Omental fat pad (tissue), 4 donors: Measurements from ENCODE around the gene RASAL2. TPM values are rescaled to one million over a fixed set of nuclear protein-coding genes. Genes with fewer than 3 reads are reported as not detected.
"Not testable (repeated sequence)": the region's sequence is repeated elsewhere in the genome, so short reads cannot be mapped to it uniquely, and the experiment has no call there.

Experiments
- ATAC-seq: fragments of 150-250 bp; one replicate; pipeline ENCODE4 v1.9.1; 2016; ENCODE audit warnings: mild to moderate bottlenecking, moderate library complexity; ENCODE audit not compliant: low FRiP score
- DNase-seq: peaks from one replicate; pipeline ENCODE4 v3.0.0-alpha.2; 2019; ENCODE audit warnings: low spot score
- CTCF ChIP-seq, 3 donors: fragments of 450-650 bp; IDR thresholded peaks; one replicate each; pipeline ENCODE4 v1.5.1; 2016 to 2017; ENCODE audit warnings: antibody characterized with exemption in 3 of 3, mild to moderate bottlenecking in 3 of 3, moderate library complexity in 2 of 3
- total RNA-seq, 4 donors: library from RNA; depleted of rRNA; stranded (reverse); fragments of >200 nt; gene quantifications; one replicate each; pipeline ENCODE4 v1.1.0, GENCODE V29; 2016

RASAL2 gene
- total RNA-seq, 4 donors from 2014 or later, result 13.5 to 52.3 (median 30.9) TPM

DNA sequence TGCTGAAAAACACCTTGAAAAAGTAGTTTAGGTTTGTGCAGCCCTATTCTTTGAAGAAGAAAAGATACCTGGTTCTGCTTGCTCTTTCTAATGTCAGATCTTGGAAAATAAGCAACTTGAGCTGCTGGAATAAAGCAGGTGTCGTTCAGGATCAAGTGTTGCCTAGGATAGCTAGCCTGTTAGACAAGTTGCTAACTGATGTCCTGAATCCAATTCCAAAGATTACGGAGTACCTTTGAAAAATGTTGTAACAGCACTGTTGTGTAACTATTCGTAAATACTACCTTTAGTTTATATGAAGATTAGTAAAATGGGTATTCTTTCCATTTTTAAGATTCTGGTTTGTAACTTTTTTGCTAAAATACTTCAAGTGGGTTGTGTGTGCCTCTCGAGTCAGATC lies 251.3 kb downstream of the RASAL2 start:
- no peak for ATAC-seq
- DNase-seq, result no peak
- TF ChIP-seq CTCF (IDR thresholded peaks at IDR 0.05), result no peak

- ATAC-seq (no peak), DNase-seq (no peak)
- TF ChIP-seq CTCF (IDR thresholded peaks at IDR 0.05), result no peak
Measured at GRCh38 chr1:178345807-178346206, 251.9 kb downstream of the RASAL2 start.

DNA sequence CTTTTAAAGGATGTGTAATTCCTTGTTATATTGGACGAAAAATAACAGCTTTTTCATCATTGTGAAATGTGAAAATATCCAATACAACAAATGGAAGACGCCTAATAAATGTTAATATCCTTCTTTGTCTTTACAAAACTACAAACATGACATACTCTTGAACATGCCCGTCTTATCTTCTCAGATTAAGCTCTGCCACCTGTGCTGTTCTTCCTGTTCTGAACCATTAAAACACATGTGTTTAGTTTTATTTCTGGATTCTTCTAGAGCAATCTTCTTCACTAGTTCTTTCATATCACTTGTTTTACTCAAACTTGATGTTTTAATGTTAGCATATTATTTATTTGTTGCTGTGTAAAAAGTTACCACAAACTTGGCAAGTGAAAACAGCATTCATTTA lies 255.9 kb downstream of the RASAL2 start:
- ATAC-seq, result no peak
- no peak for DNase-seq
- TF ChIP-seq CTCF (IDR thresholded peaks at IDR 0.05), result no peak

DNA sequence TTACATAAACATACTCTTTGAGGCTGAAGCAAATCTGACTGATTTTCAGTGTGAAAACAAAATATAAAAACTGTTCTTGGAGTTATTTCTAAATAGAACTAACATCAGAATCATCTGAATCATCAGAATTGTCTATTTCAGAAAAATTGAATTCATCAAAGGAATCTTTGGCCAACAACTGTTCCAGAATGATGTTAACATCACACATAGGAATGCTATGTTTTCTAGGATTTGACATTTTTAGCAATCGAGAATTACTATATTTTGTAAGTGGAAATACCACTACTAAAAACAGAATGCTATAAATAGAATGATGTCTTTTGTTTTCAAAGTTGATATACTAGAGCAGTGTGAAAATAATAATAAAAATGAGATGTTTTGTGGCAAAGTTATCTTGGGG lies 258.0 kb downstream of the RASAL2 start:
- ATAC-seq, DNase-seq: not testable (repeated sequence)

DNA sequence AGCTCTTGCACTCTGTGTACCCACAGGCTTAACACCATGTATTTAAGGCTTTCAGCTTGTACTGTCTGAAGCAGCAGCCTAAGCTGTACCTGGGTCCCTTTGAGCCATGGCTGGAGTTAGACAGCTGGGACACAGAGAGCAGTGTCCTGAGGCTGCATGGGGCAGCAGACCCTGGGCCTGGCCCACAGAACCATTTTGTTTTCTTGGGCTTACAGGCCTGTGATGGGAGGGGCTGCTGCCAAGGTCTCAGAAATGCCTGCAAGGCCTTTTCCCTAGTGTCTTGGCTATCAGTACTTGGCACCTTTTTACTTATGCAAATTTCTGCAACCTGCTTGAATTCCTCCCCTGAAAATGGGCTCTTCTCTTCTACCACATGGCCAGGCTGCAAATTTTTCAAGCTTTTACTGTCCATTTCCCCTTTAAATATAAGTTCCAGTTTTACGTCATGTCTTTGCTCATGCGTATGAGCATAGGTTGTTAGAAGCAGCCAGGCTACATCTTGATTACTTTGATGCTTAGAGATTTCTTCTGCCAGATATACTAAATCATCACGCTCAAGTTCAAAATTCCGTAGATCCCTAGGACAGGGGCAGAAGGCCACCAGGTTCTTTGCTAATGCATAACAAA lies 259.0 kb downstream of the RASAL2 start:
- TF ChIP-seq CTCF (IDR thresholded peaks at IDR 0.05), result no peak
- ATAC-seq, result no peak
- DNase-seq, result no peak

- DNase-seq (no peak), ATAC-seq (no peak)
- no peak for TF ChIP-seq CTCF (IDR thresholded peaks at IDR 0.05)
Measured at GRCh38 chr1:178353524-178353923, 259.6 kb downstream of the RASAL2 start.

- DNase-seq, result no peak
- no peak for TF ChIP-seq CTCF (IDR thresholded peaks at IDR 0.05)
- no peak for ATAC-seq
Measured at GRCh38 chr1:178354816-178355215, 260.9 kb downstream of the RASAL2 start.
